ENCODE results near the gene ZNF74.
"Not testable (repeated sequence)": the region's sequence is repeated elsewhere in the genome, so short reads cannot be mapped to it uniquely, and the experiment has no call there.

The ZNF74 gene

DNA sequence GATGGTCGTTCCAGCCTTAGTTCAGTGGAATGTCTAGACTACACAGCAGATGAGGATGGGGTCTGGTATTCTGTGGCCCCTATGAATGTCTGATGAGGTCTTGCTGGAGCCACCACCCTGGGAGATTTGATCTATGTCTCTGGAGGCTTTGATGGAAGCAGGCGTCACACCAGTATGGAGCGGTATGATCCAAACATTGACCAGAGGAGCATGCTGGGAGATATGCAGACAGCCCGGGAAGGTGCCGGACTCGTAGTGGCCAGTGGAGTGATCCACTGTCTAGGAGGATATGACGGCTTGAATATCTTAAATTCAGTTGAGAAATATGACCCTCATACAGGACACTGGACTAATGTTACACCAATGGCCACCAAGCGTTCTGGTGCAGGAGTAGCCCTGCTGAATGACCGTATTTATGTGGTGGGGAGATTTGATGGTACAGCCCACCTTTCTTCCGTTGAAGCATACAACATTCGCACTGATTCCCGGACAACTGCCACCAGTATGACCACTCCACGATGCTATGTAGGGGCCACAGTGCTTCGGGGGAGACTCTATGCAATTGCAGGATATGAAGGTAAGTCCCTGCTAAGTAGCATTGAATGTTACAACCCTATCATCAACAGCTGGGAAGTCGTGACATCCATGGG is 57.3 kb downstream of the ZNF74 start:
- not testable (repeated sequence) for DNase-seq

DNA sequence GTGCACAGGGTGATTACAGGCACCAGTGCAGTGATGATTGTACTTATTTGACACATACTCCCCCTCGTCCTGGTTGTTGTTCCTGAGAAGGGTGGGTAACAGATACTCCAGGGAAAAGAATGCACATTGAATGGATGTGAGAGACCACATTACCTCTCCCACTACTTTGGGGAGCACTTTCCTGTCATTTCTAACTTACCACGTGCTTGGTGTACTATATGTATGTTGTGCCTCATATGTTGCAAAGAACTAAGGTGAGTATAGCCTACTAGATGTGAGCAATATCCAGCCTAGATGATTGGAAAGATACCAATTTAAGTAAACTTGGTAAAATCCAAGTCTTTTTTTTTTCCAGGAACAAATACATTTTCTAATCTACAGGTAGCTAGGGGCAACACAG is 58.0 kb downstream of the ZNF74 start:
- DNase-seq, result no peak

DNA sequence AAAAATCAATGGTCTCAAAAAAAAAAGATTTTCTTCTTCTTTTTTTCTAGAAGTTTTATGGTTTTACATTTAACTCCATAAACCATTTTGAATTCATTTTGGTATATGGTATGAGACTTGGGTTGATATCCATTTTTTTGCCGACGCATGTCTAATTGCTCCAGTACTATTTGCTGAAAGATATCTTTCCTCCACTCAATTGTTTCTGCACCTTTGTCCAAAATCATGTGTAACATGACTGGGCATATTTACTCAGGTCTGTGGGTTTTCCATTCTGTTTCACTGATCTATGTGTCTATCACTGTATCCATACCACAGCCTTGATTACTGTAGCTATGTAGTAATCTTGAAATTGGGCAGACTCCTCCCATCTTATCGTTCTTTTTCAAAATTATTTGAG is 59.3 kb downstream of the ZNF74 start:
- DNase-seq, result no peak

DNA sequence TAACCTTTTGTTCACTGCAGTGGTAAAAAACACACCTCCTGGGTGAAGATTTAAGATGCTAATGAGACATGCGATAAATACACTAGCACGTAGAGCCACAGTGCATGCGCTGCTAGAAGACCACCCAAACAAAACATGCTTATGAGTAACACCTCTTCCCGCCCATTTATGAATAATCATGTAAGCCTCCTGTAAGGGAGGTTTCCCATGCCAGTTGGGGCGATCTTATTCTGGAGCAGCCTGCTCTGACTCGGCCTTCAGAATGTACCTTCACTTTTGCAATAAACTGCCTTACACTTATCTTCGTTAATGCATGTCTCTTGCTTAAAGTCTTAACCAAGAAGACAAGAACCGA is 61.7 kb downstream of the ZNF74 start:
- DNase-seq, result no peak

DNA sequence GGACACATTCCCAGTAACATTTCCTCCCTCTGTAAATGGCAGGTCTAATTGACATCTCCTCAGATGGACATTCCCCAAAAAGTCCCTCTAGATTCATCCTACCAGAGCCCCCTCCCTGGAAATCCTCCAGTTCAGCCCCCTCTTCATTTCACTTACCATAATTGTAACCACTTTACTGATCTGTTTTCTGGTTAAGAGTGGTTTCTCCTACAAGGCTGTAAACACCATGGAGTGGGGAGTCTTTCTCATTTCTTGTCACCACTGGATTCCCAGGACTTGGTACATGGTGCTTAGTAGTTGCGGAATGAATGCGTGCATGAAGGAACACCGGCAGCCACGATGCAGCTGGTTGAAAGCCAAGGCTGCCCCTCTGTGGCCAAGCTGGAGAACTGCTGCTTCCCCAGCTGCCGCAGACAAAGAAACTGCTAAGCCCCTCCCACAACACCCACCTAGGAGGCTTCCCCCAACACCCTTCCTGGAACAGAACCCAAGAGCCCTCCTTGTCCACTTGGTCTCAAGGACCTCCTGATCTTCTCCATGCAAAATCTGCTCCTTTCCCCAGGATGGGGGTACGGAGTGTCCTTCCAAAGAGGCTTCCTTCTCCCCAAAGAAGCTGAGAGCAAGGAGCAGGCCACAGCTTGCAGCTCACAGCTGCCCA is 62.2 kb downstream of the ZNF74 start:
- DNase-seq, result peak; percentile 61

DNA sequence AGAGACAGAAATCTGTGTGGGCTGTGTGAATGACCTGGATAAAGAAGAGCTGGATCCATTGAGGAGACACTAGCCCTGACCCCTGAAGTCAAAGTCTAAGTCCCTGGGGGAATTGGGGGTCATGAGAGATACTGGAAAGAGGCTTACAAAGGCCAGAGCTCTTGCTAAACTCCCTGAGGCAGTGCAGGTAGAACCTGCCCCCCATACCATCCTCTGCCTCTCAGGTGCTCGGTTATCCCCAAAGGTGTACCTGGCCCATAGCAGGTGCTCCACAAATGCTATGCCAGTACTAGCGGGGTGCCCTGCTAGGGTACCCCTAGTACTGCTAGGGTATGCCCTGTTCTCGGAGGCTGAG is 62.7 kb downstream of the ZNF74 start:
- no peak for DNase-seq

DNA sequence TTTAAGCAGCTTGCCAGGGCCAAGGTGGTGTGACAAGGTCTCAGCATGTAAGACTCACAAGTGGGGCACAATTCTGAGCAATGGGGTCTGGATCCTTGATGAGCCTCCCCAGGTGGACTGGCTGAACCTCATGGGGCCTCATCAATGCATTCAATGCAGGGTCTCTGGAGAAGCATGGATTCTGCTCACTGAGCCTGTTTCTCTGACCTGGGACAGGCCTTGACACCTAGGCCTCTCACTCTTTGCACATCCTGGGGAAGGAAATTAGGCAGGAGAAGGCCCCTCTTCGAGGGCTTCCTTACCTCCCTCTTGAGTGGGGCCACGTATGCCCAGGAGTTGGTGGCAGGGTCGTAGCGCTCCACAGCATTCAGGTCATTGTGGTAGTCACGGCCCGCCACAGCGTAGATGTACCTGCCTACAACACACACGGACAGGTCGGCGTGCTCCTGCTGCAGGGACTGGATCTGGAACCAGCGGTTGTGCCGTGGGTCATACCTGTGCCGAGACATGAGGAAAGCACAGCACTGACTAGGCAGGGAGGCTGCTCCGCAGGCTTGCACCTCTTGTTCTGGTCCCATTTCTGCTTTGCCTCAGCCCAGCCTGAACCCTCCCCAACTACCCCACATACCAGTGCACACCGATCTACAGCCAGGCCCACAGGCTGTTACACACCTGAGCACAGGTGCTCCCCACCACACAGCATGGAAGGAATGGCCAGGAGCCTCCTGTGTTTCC is 63.7 kb downstream of the ZNF74 start:
- DNase-seq, result no peak

Measured in activated T-cell treated with anti-CD3 and anti-CD28 coated beads for 4 hours (primary cell).